PC-3 (cell line): ENCODE measurements around the gene PEX10. TPM values are rescaled to one million over a fixed set of nuclear protein-coding genes. Genes with fewer than 3 reads are reported as not detected.

Source experiments
- ATAC-seq: fragments of 200-7000 bp; cut with Tn5 transposase; 2 replicates; pipeline ENCODE4 v1.9.1; 2020; ENCODE audit warnings: mild to moderate bottlenecking, moderate library complexity
- BruUV-seq: library from RNA; stranded (reverse); fragments of 400-500 nt; replicated peaks from 2 replicates; lab custom pipeline; 2021; lab: Mats Ljungman, UMichigan
- CTCF ChIA-PET: fragments of 300-600 bp; sonication (Branson Sonifier 250); formaldehyde crosslinking; loops from one replicate; lab custom pipeline; 2022; ENCODE audit warnings: antibody characterized with exemption; lab: Charles Lee
- POLR2A ChIA-PET: fragments of 300-600 bp; sonication (Branson Sonifier 250); formaldehyde crosslinking; loops from one replicate; lab custom pipeline; 2022; ENCODE audit warnings: antibody characterized with exemption; ENCODE audit not compliant: unreplicated experiment; lab: Charles Lee
- DNase-seq: peaks from one replicate; pipeline ENCODE4 v3.0.0-alpha.2; 2015
- H2AFZ ChIP-seq: fragments of 300-600 bp; sonication (generic); 2 replicates; pipeline ENCODE4 v1.6.0; 2016; ENCODE audit warnings: antibody characterized with exemption, low read length
- H3F3A ChIP-seq: fragments of 300-600 bp; sonication (generic); one replicate; pipeline ENCODE4 v1.6.0; 2017; ENCODE audit warnings: antibody characterized with exemption, low read length, control low read depth, mild to moderate bottlenecking; ENCODE audit not compliant: unreplicated experiment
- H3K27ac ChIP-seq: fragments of 300-600 bp; sonication (generic); 2 replicates; pipeline ENCODE4 v1.5.1; 2016; ENCODE audit warnings: mild to moderate bottlenecking, low read length
- H3K27me3 ChIP-seq: fragments of 300-600 bp; sonication (generic); 2 replicates; pipeline ENCODE4 v1.6.1; 2016; ENCODE audit warnings: low read length, mixed read lengths
- H3K36me3 ChIP-seq: fragments of 300-600 bp; sonication (generic); 2 replicates; pipeline ENCODE4 v1.6.1; 2016; ENCODE audit warnings: low read depth, mixed run types, low read length, mixed read lengths
- H3K4me1 ChIP-seq: fragments of 300-600 bp; sonication (generic); 2 replicates; pipeline ENCODE4 v1.5.1; 2016; ENCODE audit warnings: low read length; ENCODE audit not compliant: insufficient read depth
- H3K4me2 ChIP-seq: fragments of 300-600 bp; sonication (generic); 2 replicates; pipeline ENCODE4 v1.6.0; 2016; ENCODE audit warnings: low read length
- H3K4me3 ChIP-seq: fragments of 300-600 bp; sonication (generic); 2 replicates; pipeline ENCODE4 v1.5.1; 2016; ENCODE audit warnings: mild to moderate bottlenecking, low read length, mixed read lengths
- H3K79me2 ChIP-seq: fragments of 300-600 bp; sonication (generic); 2 replicates; pipeline ENCODE4 v1.6.1; 2017; ENCODE audit warnings: low read length, mixed read lengths
- H3K9ac ChIP-seq: fragments of 300-600 bp; sonication (generic); 2 replicates; pipeline ENCODE4 v1.6.0; 2016; ENCODE audit warnings: mild to moderate bottlenecking, low read length
- H3K9me2 ChIP-seq: fragments of 300-600 bp; sonication (generic); replicated peaks from 2 replicates; pipeline ENCODE4 v1.6.1; 2016; ENCODE audit warnings: mixed run types, low read length, mixed read lengths
- H3K9me3 ChIP-seq: fragments of 300-600 bp; sonication (generic); 2 replicates; pipeline ENCODE4 v1.6.1; 2016; ENCODE audit warnings: low read length, mixed read lengths
- H4K20me1 ChIP-seq: fragments of 300-600 bp; sonication (generic); 2 replicates; pipeline ENCODE4 v1.6.1; 2016; ENCODE audit warnings: low read length, mixed read lengths
- CTCF ChIP-seq: fragments of 300-600 bp; sonication (generic); conservative IDR thresholded peaks from 2 replicates; pipeline ENCODE4 v1.5.1; 2017; ENCODE audit warnings: antibody characterized with exemption, low read depth, mild to moderate bottlenecking, low read length
- EZH2 ChIP-seq: fragments of 300-600 bp; sonication (generic); IDR thresholded peaks from one replicate; pipeline ENCODE4 v1.6.1; 2017; ENCODE audit warnings: antibody characterized with exemption, mild to moderate bottlenecking, low read length; ENCODE audit not compliant: unreplicated experiment
- EZH2phosphoT487 ChIP-seq: fragments of 300-600 bp; sonication (generic); IDR thresholded peaks from 2 replicates; pipeline ENCODE4 v1.6.1; 2018; ENCODE audit warnings: mild to moderate bottlenecking, antibody characterized with exemption, low read length, borderline replicate concordance
- intact Hi-C: fragments of 100-400 bp; cut with micrococcal nuclease; formaldehyde crosslinking; loops from 2 replicates; pipeline ENCODE4 v1.9.0; 2023
- total RNA-seq: library from RNA; depleted of rRNA; stranded (reverse); fragments of >200 nt; gene quantifications from 2 replicates; pipeline ENCODE4 v1.2.3, GENCODE V29; 2014

The PEX10 gene
- total RNA-seq, 1 experiment from 2014 or later, result 100 TPM

GRCh38 chr1:2406451-2407041, 5.8 kb downstream of the PEX10 start:
- Histone ChIP-seq H2AFZ (no peak overlapping the region), H3K9me2 (no peaks in the 10 kb centered on the region), H3K9ac (no peak overlapping the region), H3F3A (no peaks in the 10 kb centered on the region), H3K27ac (no peak overlapping the region), H3K27me3 (no peaks in the 10 kb centered on the region), H4K20me1 (peaks cover under 1% of the 10 kb centered on the region; the same call in 1 of the 2 replicates), H3K9me3 (no peaks in the 10 kb centered on the region), H3K4me3 (no peak overlapping the region), H3K4me2 (no peak overlapping the region), H3K4me1 (peaks cover 4% of the 10 kb centered on the region; the same call in 1 of the 2 replicates), H3K36me3 (peaks cover 38% of the 10 kb centered on the region), H3K79me2 (peaks cover 10% of the 10 kb centered on the region)
- ChIA-PET CTCF (no interaction called here), POLR2A (no interaction called here)
- intact Hi-C loops, result no loop called here
- TF ChIP-seq CTCF (peak; percentile 50), EZH2phosphoT487 (no peak)
- ATAC-seq (peak; percentile 23), DNase-seq (no peak)
- BruUV-seq, result no TSS peak

DNA sequence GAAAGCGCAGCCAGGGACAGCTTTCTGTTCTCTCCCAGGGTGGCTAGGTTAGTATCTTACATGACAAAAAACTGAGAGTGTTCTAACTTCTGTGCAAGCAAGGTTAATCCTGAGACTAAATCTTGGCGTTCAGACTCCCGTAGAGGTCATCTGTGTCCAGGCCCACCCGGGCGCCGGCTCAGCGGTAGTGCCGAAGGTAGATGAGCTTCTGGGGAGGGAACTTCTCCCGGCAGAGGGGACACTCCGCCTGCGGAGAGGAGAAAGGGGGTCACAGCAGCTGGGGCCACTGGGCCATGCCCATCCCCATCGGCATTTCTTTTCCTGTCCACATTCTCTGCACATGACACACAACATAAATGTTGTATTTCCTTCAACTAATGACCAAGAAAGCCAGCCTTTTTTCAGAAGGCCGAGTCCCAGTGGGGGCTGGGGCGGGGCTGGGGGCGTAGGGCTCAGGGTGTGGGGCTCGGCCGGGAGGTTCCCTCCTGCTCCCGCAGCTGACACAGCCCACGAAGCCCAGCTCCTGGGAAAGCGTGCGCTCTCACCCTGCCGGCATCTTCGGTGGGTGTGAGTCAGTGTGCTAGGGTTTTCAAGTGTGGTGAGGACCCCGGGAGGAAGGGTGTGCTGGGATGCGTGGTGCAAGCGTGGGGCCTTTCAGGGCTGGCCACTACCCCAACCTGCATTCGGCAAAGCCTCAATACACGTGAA, 6.6 kb downstream of the PEX10 start:
- no peaks in the 10 kb centered on the region for H3F3A ChIP-seq
- POLR2A ChIA-PET, result no interaction called here
- H3K4me1 ChIP-seq, result no peaks in the 10 kb centered on the region
- H3K27me3 ChIP-seq, result no peaks in the 10 kb centered on the region
- intact Hi-C loops, result no loop called here
- no peak overlapping the region for H3K9ac ChIP-seq
- no peak overlapping the region for H2AFZ ChIP-seq
- no peaks in the 10 kb centered on the region for H3K9me2 ChIP-seq
- H3K4me2 ChIP-seq, result no peak overlapping the region
- H3K9me3 ChIP-seq, result no peaks in the 10 kb centered on the region
- TF ChIP-seq CTCF (no peak), EZH2 (no peak), EZH2phosphoT487 (no peak)
- peaks cover 40% of the 10 kb centered on the region for H3K36me3 ChIP-seq
- CTCF ChIA-PET, result no interaction called here
- DNase-seq (no peak), ATAC-seq (no peak; the same call in 1 of the 2 replicates)
- BruUV-seq, result no TSS peak
- H3K4me3 ChIP-seq, result no peak overlapping the region
- H3K79me2 ChIP-seq, result 0 out of 2 replicates have a peak, but pooled peaks cover 9% of the 10 kb centered on the region
- H3K27ac ChIP-seq, result no peak overlapping the region
- H4K20me1 ChIP-seq, result peaks cover 3% of the 10 kb centered on the region; the same call in 1 of the 2 replicates
